ENCODE measurements around the gene C9orf78.

DNA sequence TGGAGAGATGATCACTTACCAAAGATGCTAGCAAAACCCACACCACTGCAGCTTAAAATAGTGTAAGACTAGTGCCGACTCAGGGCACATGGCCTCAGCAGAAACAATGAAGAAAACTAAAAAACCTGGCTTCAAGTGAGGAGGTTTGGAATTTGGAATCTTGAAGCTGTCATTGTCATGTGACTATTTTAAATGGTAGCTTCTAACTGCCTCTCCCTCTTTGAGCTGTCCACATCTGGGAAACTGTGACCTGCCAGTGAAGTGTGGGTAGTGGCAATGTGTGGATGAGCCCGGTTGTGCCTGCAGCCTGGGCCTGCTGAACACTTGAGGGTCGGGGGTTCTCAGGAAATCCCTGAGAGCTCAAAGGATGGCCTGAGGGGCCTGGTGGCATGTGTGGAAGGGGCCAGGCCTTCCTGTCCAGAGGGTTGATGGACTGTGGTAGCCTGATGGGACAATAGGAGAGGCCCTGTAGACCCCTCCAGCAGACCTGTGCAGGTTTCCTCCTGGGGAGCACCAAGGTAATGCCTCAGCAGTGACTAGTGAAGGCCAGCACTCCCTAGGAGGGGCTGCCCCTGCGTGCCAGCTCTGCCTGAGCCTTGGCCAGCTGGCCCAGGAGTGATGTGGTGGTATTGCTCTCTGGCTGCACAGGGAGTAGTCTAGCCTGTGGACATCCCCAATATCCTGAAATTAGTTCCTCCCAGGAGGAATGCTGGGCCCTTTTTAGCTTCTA lies 13.8 kb upstream of the C9orf78 start:
- TF ChIP-seq, protein P1, sequence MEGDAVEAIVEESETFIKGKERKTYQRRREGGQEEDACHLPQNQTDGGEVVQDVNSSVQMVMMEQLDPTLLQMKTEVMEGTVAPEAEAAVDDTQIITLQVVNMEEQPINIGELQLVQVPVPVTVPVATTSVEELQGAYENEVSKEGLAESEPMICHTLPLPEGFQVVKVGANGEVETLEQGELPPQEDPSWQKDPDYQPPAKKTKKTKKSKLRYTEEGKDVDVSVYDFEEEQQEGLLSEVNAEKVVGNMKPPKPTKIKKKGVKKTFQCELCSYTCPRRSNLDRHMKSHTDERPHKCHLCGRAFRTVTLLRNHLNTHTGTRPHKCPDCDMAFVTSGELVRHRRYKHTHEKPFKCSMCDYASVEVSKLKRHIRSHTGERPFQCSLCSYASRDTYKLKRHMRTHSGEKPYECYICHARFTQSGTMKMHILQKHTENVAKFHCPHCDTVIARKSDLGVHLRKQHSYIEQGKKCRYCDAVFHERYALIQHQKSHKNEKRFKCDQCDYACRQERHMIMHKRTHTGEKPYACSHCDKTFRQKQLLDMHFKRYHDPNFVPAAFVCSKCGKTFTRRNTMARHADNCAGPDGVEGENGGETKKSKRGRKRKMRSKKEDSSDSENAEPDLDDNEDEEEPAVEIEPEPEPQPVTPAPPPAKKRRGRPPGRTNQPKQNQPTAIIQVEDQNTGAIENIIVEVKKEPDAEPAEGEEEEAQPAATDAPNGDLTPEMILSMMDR (IDR thresholded peaks at IDR 0.05; ENCODE audit: low read length) = no peak
- TF ChIP-seq EZH2phosphoT487 (IDR thresholded peaks at IDR 0.05; ENCODE audit: low read length) = no peak

Data from MM.1S (cell line).